ENCODE measurements around the gene MYO18B.

The MYO18B gene

GRCh38 chr22:25840891-25841290 lies 98.9 kb downstream of the MYO18B start:
- Histone ChIP-seq H4K20me1 (ENCODE audit: insufficient read depth, low read length) (no peaks in the 10 kb centered on the region), H3K79me2 (ENCODE audit: low read length) (no peaks in the 10 kb centered on the region), H3K27ac (ENCODE audit: low read length) (no peak overlapping the region), H3K9me3 (ENCODE audit: insufficient read depth, low read length) (no peaks in the 10 kb centered on the region), H3K4me3 (ENCODE audit: low read length) (no peak overlapping the region), H3K9ac (ENCODE audit: low read length) (no peak overlapping the region), H3K36me3 (replicated peaks; ENCODE audit: low read depth, low read length) (peaks cover 73% of the 10 kb centered on the region), H3K4me1 (ENCODE audit: low read length) (0 out of 2 replicates have a peak, but pooled peaks cover 2% of the 10 kb centered on the region), H3K27me3 (ENCODE audit: low read depth, low read length) (no peaks in the 10 kb centered on the region), H3K4me2 (ENCODE audit: low read length) (no peak overlapping the region), H2AFZ (ENCODE audit: low read depth, low read length) (no peak overlapping the region)
- TF ChIP-seq CTCF (IDR thresholded peaks at IDR 0.05; ENCODE audit: low read depth, low read length) (no peak), EZH2phosphoT487 (IDR thresholded peaks at IDR 0.05; ENCODE audit: low read depth) (no peak)

- H3K4me1 ChIP-seq (ENCODE audit: low read length): peaks cover 8% of the 10 kb centered on the region; the same call in 1 of the 2 replicates
- no peaks in the 10 kb centered on the region for H3K79me2 ChIP-seq (ENCODE audit: low read length)
- no peak overlapping the region for H2AFZ ChIP-seq (ENCODE audit: low read depth, low read length)
- H3K27ac ChIP-seq (ENCODE audit: low read length): no peak overlapping the region
- H3K4me2 ChIP-seq (ENCODE audit: low read length): no peak overlapping the region
- TF ChIP-seq EZH2phosphoT487 (IDR thresholded peaks at IDR 0.05; ENCODE audit: low read depth) (no peak), CTCF (IDR thresholded peaks at IDR 0.05; ENCODE audit: low read depth, low read length) (no peak)
- H3K36me3 ChIP-seq (replicated peaks; ENCODE audit: low read depth, low read length): peaks cover 76% of the 10 kb centered on the region
- no peaks in the 10 kb centered on the region for H3K9me3 ChIP-seq (ENCODE audit: insufficient read depth, low read length)
- no peaks in the 10 kb centered on the region for H4K20me1 ChIP-seq (ENCODE audit: insufficient read depth, low read length)
- H3K4me3 ChIP-seq (ENCODE audit: low read length): no peak overlapping the region
- no peak overlapping the region for H3K9ac ChIP-seq (ENCODE audit: low read length)
- no peaks in the 10 kb centered on the region for H3K27me3 ChIP-seq (ENCODE audit: low read depth, low read length)
These were observed 99.8 kb downstream of the MYO18B start for GRCh38 chr22:25841775-25842174.

- H3K4me3 ChIP-seq (ENCODE audit: low read length): no peak overlapping the region
- H2AFZ ChIP-seq (ENCODE audit: low read depth, low read length): no peak overlapping the region
- H3K4me2 ChIP-seq (ENCODE audit: low read length): no peak overlapping the region
- H4K20me1 ChIP-seq (ENCODE audit: insufficient read depth, low read length): no peaks in the 10 kb centered on the region
- no peak overlapping the region for H3K9ac ChIP-seq (ENCODE audit: low read length)
- H3K27me3 ChIP-seq (ENCODE audit: low read depth, low read length): no peaks in the 10 kb centered on the region
- no peak overlapping the region for H3K27ac ChIP-seq (ENCODE audit: low read length)
- H3K36me3 ChIP-seq (replicated peaks; ENCODE audit: low read depth, low read length): peaks cover 73% of the 10 kb centered on the region
- no peaks in the 10 kb centered on the region for H3K79me2 ChIP-seq (ENCODE audit: low read length)
- H3K9me3 ChIP-seq (ENCODE audit: insufficient read depth, low read length): no peaks in the 10 kb centered on the region
- TF ChIP-seq CTCF (IDR thresholded peaks at IDR 0.05; ENCODE audit: low read depth, low read length) (no peak), EZH2phosphoT487 (IDR thresholded peaks at IDR 0.05; ENCODE audit: low read depth) (no peak)
- H3K4me1 ChIP-seq (ENCODE audit: low read length): peaks cover 8% of the 10 kb centered on the region; the same call in 1 of the 2 replicates
These were observed 101.8 kb downstream of the MYO18B start for GRCh38 chr22:25843660-25844405.

GRCh38 chr22:25844601-25845000 lies 102.6 kb downstream of the MYO18B start:
- Histone ChIP-seq H4K20me1 (ENCODE audit: insufficient read depth, low read length) (no peaks in the 10 kb centered on the region), H3K9ac (ENCODE audit: low read length) (no peak overlapping the region), H3K4me2 (ENCODE audit: low read length) (no peak overlapping the region), H2AFZ (ENCODE audit: low read depth, low read length) (no peak overlapping the region), H3K36me3 (replicated peaks; ENCODE audit: low read depth, low read length) (peaks cover 70% of the 10 kb centered on the region), H3K4me1 (ENCODE audit: low read length) (peaks cover 8% of the 10 kb centered on the region; the same call in 1 of the 2 replicates), H3K79me2 (ENCODE audit: low read length) (no peaks in the 10 kb centered on the region), H3K27me3 (ENCODE audit: low read depth, low read length) (no peaks in the 10 kb centered on the region), H3K9me3 (ENCODE audit: insufficient read depth, low read length) (no peaks in the 10 kb centered on the region), H3K27ac (ENCODE audit: low read length) (no peak overlapping the region), H3K4me3 (ENCODE audit: low read length) (no peak overlapping the region)
- TF ChIP-seq CTCF (IDR thresholded peaks at IDR 0.05; ENCODE audit: low read depth, low read length): no peak
